GM18519 (cell line): ENCODE data around the gene BCKDHA.
"Not testable (repeated sequence)": the region's sequence is repeated elsewhere in the genome, so short reads cannot be mapped to it uniquely, and the experiment has no call there.

Experiments
- ATAC-seq: cut with Tn5 transposase; IDR thresholded peaks from one replicate; pipeline ENCODE4 v1.9.1; 2021; ENCODE audit warnings: mild to moderate bottlenecking, moderate library complexity; ENCODE audit not compliant: unreplicated experiment, low FRiP score

Gene BCKDHA

GRCh38 chr19:41424335-41425173 lies 26.9 kb downstream of the BCKDHA start:
- ATAC-seq: no peak

GRCh38 chr19:41425174-41426115 lies 27.8 kb downstream of the BCKDHA start:
- no peak for ATAC-seq

GRCh38 chr19:41426116-41426841 lies 28.7 kb downstream of the BCKDHA start:
- no peak for ATAC-seq

- ATAC-seq: no peak
These were observed 29.5 kb downstream of the BCKDHA start, which contains the start of gene B3GNT8 for GRCh38 chr19:41426952-41427646. Gene B3GNT8 (minus strand): TSS chr19:41427374. CDS start chr19:41426778, 596 bp downstream.

GRCh38 chr19:41427647-41428480 lies 30.2 kb downstream of the BCKDHA start:
- ATAC-seq: no peak

- ATAC-seq: no peak
These were observed 30.9 kb downstream of the BCKDHA start for GRCh38 chr19:41428481-41428859.

- ATAC-seq: no peak
These were observed 33.3 kb downstream of the BCKDHA start for GRCh38 chr19:41430922-41431321.

- no peak for ATAC-seq
These were observed 34.1 kb downstream of the BCKDHA start for GRCh38 chr19:41431426-41432386.

- ATAC-seq: no peak
These were observed 35.6 kb downstream of the BCKDHA start for GRCh38 chr19:41433171-41433570.

- ATAC-seq: no peak
These were observed 36.8 kb downstream of the BCKDHA start for GRCh38 chr19:41434450-41434849.

GRCh38 chr19:41435376-41435775 lies 37.8 kb downstream of the BCKDHA start:
- not testable (repeated sequence) for ATAC-seq

GRCh38 chr19:41435936-41436673 lies 38.5 kb downstream of the BCKDHA start:
- ATAC-seq: no peak

GRCh38 chr19:41436674-41436951 lies 39.0 kb downstream of the BCKDHA start:
- ATAC-seq: no peak

GRCh38 chr19:41437944-41438574 lies 40.4 kb downstream of the BCKDHA start:
- ATAC-seq: no peak

- ATAC-seq: peak; percentile 56
These were observed 42.0 kb downstream of the BCKDHA start, which contains the start of gene DMAC2 for GRCh38 chr19:41439441-41440222. Gene DMAC2 (minus strand): TSS chr19:41439912. CDS start chr19:41439899, 13 bp downstream.

- no peak for ATAC-seq
These were observed 43.8 kb downstream of the BCKDHA start for GRCh38 chr19:41441321-41441945.
